Central memory CD8-positive, alpha-beta T cell (primary cell): ENCODE results near the gene ZNF335.
"Not testable (repeated sequence)": the region's sequence is repeated elsewhere in the genome, so short reads cannot be mapped to it uniquely, and the experiment has no call there.

Experiments used
- ATAC-seq: fragments of 150-1000 bp; cut with Tn5 transposase; replicated peaks from 2 replicates; pipeline ENCODE4 v1.10.0; 2022; ENCODE audit warnings: mild to moderate bottlenecking, moderate FRiP score, moderate number of reproducible peaks; ENCODE audit not compliant: poor library complexity, severe bottlenecking; ENCODE audit errors: extremely low read depth
- DNase-seq, 2 donors: peaks; one replicate each; pipeline ENCODE4 v3.0.0; 2021; ENCODE audit warnings: low spot score in 2 of 2
- H3K27ac Mint-ChIP-seq: one replicate; pipeline ENCODE4 v1.8.0; 2022; ENCODE audit warnings: low read depth, mild to moderate bottlenecking, moderate library complexity, mixed read lengths
- H3K27me3 Mint-ChIP-seq: one replicate; pipeline ENCODE4 v1.8.0; 2022; ENCODE audit warnings: mixed read lengths
- H3K36me3 Mint-ChIP-seq: one replicate; pipeline ENCODE4 v1.8.0; 2022; ENCODE audit warnings: mild to moderate bottlenecking, moderate library complexity, mixed read lengths; ENCODE audit not compliant: insufficient read depth
- H3K4me1 Mint-ChIP-seq: one replicate; pipeline ENCODE4 v1.8.0; 2022; ENCODE audit warnings: mixed read lengths
- H3K4me3 Mint-ChIP-seq: one replicate; pipeline ENCODE4 v1.8.0; 2022; ENCODE audit warnings: mild to moderate bottlenecking, moderate library complexity, mixed read lengths
- H3K9me3 Mint-ChIP-seq: one replicate; pipeline ENCODE4 v1.8.0; 2022; ENCODE audit warnings: mixed read lengths

Gene ZNF335

GRCh38 chr20:45964006-45964400 is 8.0 kb downstream of the ZNF335 start:
- peaks cover 81% of the 10 kb centered on the region for H3K36me3 Mint-ChIP-seq
- H3K4me3 Mint-ChIP-seq = no peak overlapping the region
- H3K27me3 Mint-ChIP-seq = no peaks in the 10 kb centered on the region
- ATAC-seq (no peak), DNase-seq (no peak)
- H3K27ac Mint-ChIP-seq = no peak overlapping the region
- peaks cover 4% of the 10 kb centered on the region for H3K4me1 Mint-ChIP-seq
- no peaks in the 10 kb centered on the region for H3K9me3 Mint-ChIP-seq

GRCh38 chr20:45963059-45964005 is 8.7 kb downstream of the ZNF335 start:
- Mint-ChIP-seq H3K27me3 (no peaks in the 10 kb centered on the region), H3K36me3 (peaks cover 81% of the 10 kb centered on the region), H3K9me3 (no peaks in the 10 kb centered on the region), H3K27ac (no peak overlapping the region), H3K4me3 (no peak overlapping the region), H3K4me1 (peaks cover 4% of the 10 kb centered on the region)
- ATAC-seq = no peak
- no peak for DNase-seq

GRCh38 chr20:45962031-45962755 is 9.8 kb downstream of the ZNF335 start:
- H3K36me3 Mint-ChIP-seq = peaks cover 82% of the 10 kb centered on the region
- H3K27ac Mint-ChIP-seq = peak overlapping the region; percentile 53
- H3K4me3 Mint-ChIP-seq = no peak overlapping the region
- no peak for ATAC-seq
- H3K4me1 Mint-ChIP-seq = peaks cover 4% of the 10 kb centered on the region
- H3K9me3 Mint-ChIP-seq = no peaks in the 10 kb centered on the region
- DNase-seq = no peak
- no peaks in the 10 kb centered on the region for H3K27me3 Mint-ChIP-seq

GRCh38 chr20:45959956-45960630 is 11.9 kb downstream of the ZNF335 start:
- Mint-ChIP-seq H3K27ac (no peak overlapping the region), H3K4me1 (peaks cover 4% of the 10 kb centered on the region), H3K4me3 (no peak overlapping the region), H3K36me3 (peaks cover 75% of the 10 kb centered on the region), H3K27me3 (no peaks in the 10 kb centered on the region), H3K9me3 (no peaks in the 10 kb centered on the region)
- DNase-seq (no peak), ATAC-seq (no peak)

- no peak overlapping the region for H3K4me3 Mint-ChIP-seq
- no peaks in the 10 kb centered on the region for H3K27me3 Mint-ChIP-seq
- peaks cover 4% of the 10 kb centered on the region for H3K4me1 Mint-ChIP-seq
- ATAC-seq (no peak), DNase-seq (no peak)
- H3K27ac Mint-ChIP-seq = no peak overlapping the region
- H3K9me3 Mint-ChIP-seq = no peaks in the 10 kb centered on the region
- H3K36me3 Mint-ChIP-seq = peaks cover 68% of the 10 kb centered on the region
Observed at GRCh38 chr20:45959126-45959525, 12.9 kb downstream of the ZNF335 start.

GRCh38 chr20:45958593-45958992 is 13.4 kb downstream of the ZNF335 start:
- Mint-ChIP-seq H3K9me3 (no peaks in the 10 kb centered on the region), H3K36me3 (peaks cover 66% of the 10 kb centered on the region), H3K27ac (peak overlapping the region; percentile 30), H3K4me1 (peaks cover 9% of the 10 kb centered on the region), H3K4me3 (no peak overlapping the region), H3K27me3 (no peaks in the 10 kb centered on the region)
- DNase-seq = no peak
- no peak for ATAC-seq

GRCh38 chr20:45957021-45957941 is 14.7 kb downstream of the ZNF335 start:
- no peak for ATAC-seq
- H3K27ac Mint-ChIP-seq = no peak overlapping the region
- H3K4me1 Mint-ChIP-seq = peaks cover 5% of the 10 kb centered on the region
- peaks cover 59% of the 10 kb centered on the region for H3K36me3 Mint-ChIP-seq
- H3K9me3 Mint-ChIP-seq = no peaks in the 10 kb centered on the region
- no peak for DNase-seq
- no peaks in the 10 kb centered on the region for H3K27me3 Mint-ChIP-seq
- H3K4me3 Mint-ChIP-seq = no peak overlapping the region

GRCh38 chr20:45956326-45956725 is 15.7 kb downstream of the ZNF335 start:
- H3K4me3 Mint-ChIP-seq, H3K4me1 Mint-ChIP-seq, DNase-seq, H3K9me3 Mint-ChIP-seq, ATAC-seq, H3K27me3 Mint-ChIP-seq: not testable (repeated sequence)
- H3K36me3 Mint-ChIP-seq = peaks cover 59% of the 10 kb centered on the region
- peak overlapping the region; percentile 67 for H3K27ac Mint-ChIP-seq

- ATAC-seq (no peak), DNase-seq (no peak)
- Mint-ChIP-seq H3K27ac (no peak overlapping the region), H3K4me1 (peaks cover 15% of the 10 kb centered on the region), H3K36me3 (peaks cover 46% of the 10 kb centered on the region), H3K27me3 (no peaks in the 10 kb centered on the region), H3K4me3 (no peak overlapping the region), H3K9me3 (no peaks in the 10 kb centered on the region)
Observed at GRCh38 chr20:45953672-45954071, 18.3 kb downstream of the ZNF335 start.

- peaks cover 45% of the 10 kb centered on the region for H3K36me3 Mint-ChIP-seq
Observed at GRCh38 chr20:45952861-45953260, 19.1 kb downstream of the ZNF335 start.

GRCh38 chr20:45951925-45952834 is 19.8 kb downstream of the ZNF335 start:
- H3K9me3 Mint-ChIP-seq = no peaks in the 10 kb centered on the region
- ATAC-seq (no peak), DNase-seq (no peak)
- H3K27ac Mint-ChIP-seq = no peak overlapping the region
- H3K4me3 Mint-ChIP-seq = no peak overlapping the region
- H3K36me3 Mint-ChIP-seq = peaks cover 41% of the 10 kb centered on the region
- no peaks in the 10 kb centered on the region for H3K27me3 Mint-ChIP-seq
- peaks cover 15% of the 10 kb centered on the region for H3K4me1 Mint-ChIP-seq

More at GRCh38 chr20:45952861-45953260, 19.1 kb downstream of the ZNF335 start:
- Mint-ChIP-seq H3K4me1 (peaks cover 15% of the 10 kb centered on the region), H3K9me3 (no peaks in the 10 kb centered on the region), H3K27me3 (no peaks in the 10 kb centered on the region), H3K4me3 (no peak overlapping the region), H3K27ac (no peak overlapping the region)
- ATAC-seq (no peak), DNase-seq (no peak)
